IPS-15b (cell line): ENCODE results near the gene PLXDC1.

Source experiments
- H3K27me3 ChIP-seq: one replicate; pipeline ENCODE4 v1.6.1; 2013; ENCODE audit warnings: low read length; ENCODE audit not compliant: control insufficient read depth, insufficient read depth
- H3K36me3 ChIP-seq: one replicate; pipeline ENCODE4 v1.6.1; 2013; ENCODE audit warnings: low read length; ENCODE audit not compliant: control insufficient read depth, insufficient read depth
- H3K4me1 ChIP-seq: one replicate; pipeline ENCODE4 v1.6.1; 2013; ENCODE audit warnings: mild to moderate bottlenecking, low read length; ENCODE audit not compliant: control insufficient read depth, insufficient read depth
- H3K4me3 ChIP-seq: one replicate; pipeline ENCODE4 v1.5.1; 2013; ENCODE audit warnings: low read depth, low read length
- H3K9ac ChIP-seq: one replicate; pipeline ENCODE4 v1.6.1; 2013; ENCODE audit warnings: low read depth, mild to moderate bottlenecking, low read length
- H3K9me3 ChIP-seq: one replicate; pipeline ENCODE4 v1.6.1; 2013; ENCODE audit warnings: mild to moderate bottlenecking, low read length; ENCODE audit not compliant: control insufficient read depth, insufficient read depth

Gene PLXDC1

DNA sequence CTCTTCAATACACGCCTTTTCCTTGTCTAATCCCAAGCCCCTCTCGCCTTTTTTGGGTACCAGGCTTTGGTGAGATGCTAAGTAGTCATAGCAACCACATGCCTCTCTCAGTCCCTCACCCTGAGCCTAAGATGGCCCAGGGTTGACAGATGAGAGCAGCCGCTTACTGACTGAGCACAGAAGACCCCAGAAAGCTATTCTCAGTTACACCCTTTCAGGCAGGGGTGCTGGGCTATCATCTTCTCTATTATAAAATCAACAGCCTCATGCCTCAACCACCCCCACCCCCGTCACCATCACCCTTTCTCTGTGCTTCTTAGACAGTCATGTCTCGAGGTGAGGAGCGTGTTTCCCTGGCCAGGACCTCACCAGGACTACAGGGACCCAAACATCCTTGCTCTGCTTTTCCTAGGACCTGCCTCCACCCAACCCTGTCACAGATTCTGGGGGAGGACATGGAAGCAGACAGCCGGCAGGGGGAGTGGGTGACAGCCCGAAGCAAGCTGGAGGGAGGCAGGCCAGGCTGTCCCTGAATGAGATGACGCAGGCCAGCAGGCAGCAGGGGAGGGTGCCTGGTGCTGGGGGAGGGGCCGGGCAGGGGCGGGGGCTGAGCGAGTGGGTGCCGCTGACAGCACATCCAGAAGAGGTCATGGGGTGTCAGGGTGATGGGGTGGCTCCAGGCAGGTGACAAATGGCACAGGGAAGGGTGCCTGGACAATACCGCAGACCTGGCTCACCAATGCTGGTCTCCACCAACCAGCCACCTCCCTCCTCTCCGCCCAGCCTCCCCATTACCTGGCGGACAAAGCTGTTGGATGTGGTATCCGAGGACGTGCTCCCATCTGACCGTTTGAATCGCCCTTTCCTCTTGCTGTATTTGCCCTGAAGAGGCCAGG lies 42.9 kb upstream of the PLXDC1 start:
- H3K9me3 ChIP-seq: no peaks in the 10 kb centered on the region
- peak overlapping the region; percentile 45 for H3K4me3 ChIP-seq
- H3K36me3 ChIP-seq: peaks cover 22% of the 10 kb centered on the region
- peaks cover 17% of the 10 kb centered on the region for H3K4me1 ChIP-seq
- no peaks in the 10 kb centered on the region for H3K27me3 ChIP-seq
- H3K9ac ChIP-seq: no peak overlapping the region

DNA sequence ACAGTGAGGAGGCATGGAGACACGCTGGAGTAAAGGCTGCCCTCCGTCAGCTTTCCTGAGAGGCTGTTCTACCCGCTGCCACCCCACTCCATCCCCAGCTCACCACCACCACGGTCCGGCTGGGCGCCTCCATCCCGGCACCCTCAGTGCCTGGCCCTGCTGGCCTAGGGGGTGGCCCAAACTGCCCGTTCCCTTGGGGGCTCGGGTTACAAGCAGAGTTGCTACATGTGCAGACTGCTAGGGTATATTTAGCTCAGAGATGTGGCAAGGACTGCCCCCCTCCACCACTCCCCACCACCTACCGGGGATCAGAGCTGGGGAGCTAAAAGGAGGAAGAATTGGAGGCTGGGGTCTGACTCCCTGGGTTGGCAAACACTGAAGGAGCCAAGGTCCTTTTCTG lies 41.9 kb upstream of the PLXDC1 start:
- Histone ChIP-seq H3K4me3 (no peak overlapping the region), H3K27me3 (no peaks in the 10 kb centered on the region), H3K36me3 (peaks cover 22% of the 10 kb centered on the region)

GRCh38 chr17:39192901-39193300 lies 41.5 kb upstream of the PLXDC1 start:
- no peaks in the 10 kb centered on the region for H3K27me3 ChIP-seq
- H3K36me3 ChIP-seq: peaks cover 22% of the 10 kb centered on the region
- H3K9ac ChIP-seq: no peak overlapping the region
- H3K4me3 ChIP-seq: no peak overlapping the region
- no peaks in the 10 kb centered on the region for H3K9me3 ChIP-seq
- peaks cover 11% of the 10 kb centered on the region for H3K4me1 ChIP-seq

More for the DNA sequence above, 41.9 kb upstream of the PLXDC1 start:
- H3K9ac ChIP-seq: no peak overlapping the region
- no peaks in the 10 kb centered on the region for H3K9me3 ChIP-seq
- peaks cover 12% of the 10 kb centered on the region for H3K4me1 ChIP-seq

DNA sequence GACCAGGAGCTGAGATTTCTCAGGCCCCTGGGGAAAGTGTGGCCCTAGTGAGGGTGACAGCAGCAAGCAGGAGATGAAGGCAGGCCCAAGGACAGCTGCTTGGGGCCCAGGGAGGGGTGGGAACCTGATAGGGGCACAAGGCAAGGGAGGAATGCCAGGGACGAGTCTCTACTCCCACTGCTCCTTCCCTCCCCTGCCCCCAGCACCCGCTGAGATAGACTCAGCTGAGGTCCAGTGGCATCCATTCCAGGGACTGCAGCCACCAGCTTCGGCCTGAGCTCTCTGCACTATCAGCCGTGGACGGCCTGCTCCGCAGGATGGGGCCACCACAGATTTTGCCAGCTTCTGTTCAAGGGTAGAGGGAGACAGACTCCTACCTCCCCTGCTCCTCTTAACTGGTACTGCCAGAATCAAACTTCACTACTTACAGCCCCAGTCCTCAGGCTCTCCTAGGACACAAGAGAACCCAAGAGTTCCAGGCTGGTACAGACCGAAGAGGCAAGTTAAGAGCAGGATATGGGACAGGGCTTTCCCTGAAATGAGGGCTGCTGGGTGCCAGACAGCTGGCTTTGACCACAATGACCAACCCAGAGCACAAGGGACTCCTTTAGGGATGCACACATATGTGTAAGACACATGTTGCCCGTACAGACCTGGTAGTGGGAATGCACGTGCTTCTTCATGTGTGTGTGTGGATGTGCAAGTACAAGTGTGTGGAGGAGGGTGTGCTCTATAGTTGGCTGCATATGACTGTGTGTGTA lies 40.5 kb upstream of the PLXDC1 start:
- H3K36me3 ChIP-seq: peaks cover 28% of the 10 kb centered on the region
- no peak overlapping the region for H3K4me3 ChIP-seq
- peaks cover 11% of the 10 kb centered on the region for H3K4me1 ChIP-seq
- H3K9me3 ChIP-seq: no peaks in the 10 kb centered on the region
- no peak overlapping the region for H3K9ac ChIP-seq
- H3K27me3 ChIP-seq: no peaks in the 10 kb centered on the region

GRCh38 chr17:39187152-39187830 lies 35.9 kb upstream of the PLXDC1 start:
- H3K9me3 ChIP-seq: no peaks in the 10 kb centered on the region
- no peaks in the 10 kb centered on the region for H3K27me3 ChIP-seq
- no peak overlapping the region for H3K9ac ChIP-seq
- no peaks in the 10 kb centered on the region for H3K4me1 ChIP-seq
- H3K4me3 ChIP-seq: no peak overlapping the region
- H3K36me3 ChIP-seq: peaks cover 41% of the 10 kb centered on the region

DNA sequence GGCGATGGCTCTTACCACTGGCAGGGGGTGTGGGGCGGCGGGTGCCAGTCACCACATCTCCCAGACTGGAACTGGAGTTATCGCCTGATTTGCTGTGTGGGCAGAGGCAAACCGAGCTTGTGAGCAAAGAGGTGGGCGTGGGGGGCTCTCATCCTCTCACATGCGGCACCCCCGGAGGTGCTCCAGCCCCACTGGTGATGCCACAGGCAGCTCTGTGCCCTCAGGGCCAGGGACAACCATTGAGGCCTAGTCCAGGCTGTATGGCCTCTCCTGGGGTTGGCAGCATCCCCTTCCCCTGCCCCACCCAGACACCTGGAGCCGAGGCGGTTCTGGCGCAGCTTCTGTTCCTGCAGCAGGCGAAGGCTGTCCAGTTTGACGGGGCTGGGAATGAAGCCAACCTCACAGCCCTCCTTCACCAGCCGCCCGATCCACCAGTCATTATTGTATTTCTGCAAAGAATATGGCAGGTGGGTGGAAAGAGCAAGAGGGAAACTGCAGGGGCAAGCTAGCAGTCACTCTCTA lies 35.1 kb upstream of the PLXDC1 start:
- H3K27me3 ChIP-seq: no peaks in the 10 kb centered on the region
- H3K9ac ChIP-seq: no peak overlapping the region
- H3K4me3 ChIP-seq: no peak overlapping the region
- no peaks in the 10 kb centered on the region for H3K9me3 ChIP-seq
- H3K36me3 ChIP-seq: peaks cover 36% of the 10 kb centered on the region
- no peaks in the 10 kb centered on the region for H3K4me1 ChIP-seq

- Histone ChIP-seq H3K9ac (no peak overlapping the region), H3K4me1 (no peaks in the 10 kb centered on the region), H3K4me3 (no peak overlapping the region), H3K9me3 (no peaks in the 10 kb centered on the region), H3K27me3 (no peaks in the 10 kb centered on the region), H3K36me3 (peaks cover 33% of the 10 kb centered on the region)
These were observed 32.3 kb upstream of the PLXDC1 start for GRCh38 chr17:39183720-39184119.

GRCh38 chr17:39183045-39183444 lies 31.6 kb upstream of the PLXDC1 start:
- Histone ChIP-seq H3K4me3 (no peak overlapping the region), H3K9me3 (no peaks in the 10 kb centered on the region), H3K36me3 (peaks cover 33% of the 10 kb centered on the region), H3K27me3 (no peaks in the 10 kb centered on the region), H3K4me1 (no peaks in the 10 kb centered on the region), H3K9ac (no peak overlapping the region)

DNA sequence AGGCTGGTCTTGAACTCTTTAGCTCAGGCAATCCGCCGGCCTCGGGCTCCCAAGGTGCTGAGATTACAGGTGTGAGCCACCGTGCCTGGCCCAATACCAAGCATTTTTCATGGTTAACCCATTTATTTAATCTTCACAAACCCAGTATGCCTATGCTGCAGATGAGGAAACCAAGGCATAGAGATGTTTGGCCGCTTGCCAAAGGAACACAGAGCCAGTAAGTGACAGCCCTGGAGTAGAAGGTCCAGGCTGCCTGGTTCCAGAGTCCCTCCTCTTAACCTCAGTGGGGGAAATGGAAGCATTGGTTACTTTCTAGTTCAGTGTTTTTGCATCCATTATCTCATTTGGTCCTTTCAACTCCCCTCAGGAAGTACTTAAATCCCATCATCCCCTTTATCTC lies 29.9 kb upstream of the PLXDC1 start:
- Histone ChIP-seq H3K36me3 (peaks cover 20% of the 10 kb centered on the region), H3K27me3 (no peaks in the 10 kb centered on the region), H3K4me1 (no peaks in the 10 kb centered on the region), H3K9me3 (no peaks in the 10 kb centered on the region), H3K9ac (no peak overlapping the region), H3K4me3 (no peak overlapping the region)

DNA sequence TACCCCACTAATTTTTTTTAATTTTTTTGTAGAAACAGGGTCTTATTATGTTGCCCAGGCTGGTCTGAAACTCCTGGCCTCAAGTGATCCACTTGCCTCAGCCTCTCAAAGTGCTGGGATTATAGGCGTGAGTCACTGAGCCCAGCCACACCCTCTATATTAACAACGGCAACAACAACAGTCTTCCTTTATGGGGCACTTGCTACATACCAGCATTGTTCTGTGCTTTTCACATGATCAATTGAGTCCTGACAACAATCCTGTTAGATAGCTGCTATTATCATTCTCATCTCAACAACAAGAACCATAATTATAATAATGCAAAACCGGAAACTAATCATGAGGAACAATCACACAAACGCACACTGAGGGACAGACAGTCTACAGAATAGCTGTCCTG lies 27.1 kb upstream of the PLXDC1 start:
- H3K9ac ChIP-seq: no peak overlapping the region
- H3K27me3 ChIP-seq: no peaks in the 10 kb centered on the region
- H3K4me3 ChIP-seq: no peak overlapping the region
- no peaks in the 10 kb centered on the region for H3K9me3 ChIP-seq
- peaks cover 2% of the 10 kb centered on the region for H3K4me1 ChIP-seq
- peaks cover 13% of the 10 kb centered on the region for H3K36me3 ChIP-seq

DNA sequence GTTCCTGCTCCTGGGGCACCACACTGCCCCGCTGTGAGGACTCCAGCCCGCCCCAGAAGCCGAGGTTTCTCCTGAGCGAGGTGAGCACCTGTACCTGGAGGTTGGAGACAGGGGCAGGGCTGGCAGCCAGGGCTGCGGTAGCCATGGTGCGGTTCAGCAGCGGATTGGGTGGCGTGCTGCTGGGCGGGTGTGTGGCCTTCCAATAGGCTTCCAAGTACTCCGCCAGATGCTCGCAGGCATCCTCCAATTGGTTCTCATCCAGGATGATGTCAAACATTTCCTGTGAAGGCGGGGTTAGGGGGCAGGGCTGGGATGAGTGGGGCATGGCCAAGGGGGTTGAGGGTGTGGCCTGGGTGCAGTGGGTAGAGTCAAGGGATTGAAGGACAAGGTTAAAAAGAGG lies 25.8 kb upstream of the PLXDC1 start:
- H3K4me1 ChIP-seq: peaks cover 6% of the 10 kb centered on the region
- H3K27me3 ChIP-seq: no peaks in the 10 kb centered on the region
- peaks cover 5% of the 10 kb centered on the region for H3K36me3 ChIP-seq
- no peak overlapping the region for H3K9ac ChIP-seq
- no peaks in the 10 kb centered on the region for H3K9me3 ChIP-seq
- H3K4me3 ChIP-seq: peak overlapping the region; percentile 30
